Esophagus muscularis mucosa (tissue), 4 donors: Measurements from ENCODE around the gene CCR5.
"Not testable (repeated sequence)": the region's sequence is repeated elsewhere in the genome, so short reads cannot be mapped to it uniquely, and the experiment has no call there.

Experiments
- EP300 ChIP-seq: sonication (generic); formaldehyde crosslinking; IDR thresholded peaks from one replicate; pipeline ENCODE4 v1.6.1; 2017; ENCODE audit warnings: antibody characterized with exemption
- POLR2A ChIP-seq: fragments of 450-650 bp; IDR thresholded peaks from one replicate; pipeline ENCODE4 v1.6.1; 2017; ENCODE audit warnings: antibody characterized with exemption, moderate library complexity, mild to moderate bottlenecking, low read depth
- POLR2AphosphoS5 ChIP-seq, 2 donors: sonication (generic); formaldehyde crosslinking; IDR thresholded peaks; one replicate each; pipeline ENCODE4 v1.6.1; 2017; ENCODE audit warnings: antibody characterized with exemption in 2 of 2
- TF ChIP-seq, protein P1 (sequence below), 3 experiments: fragments of 200-600 bp in 2 of 3; fragments of 450-650 bp in 1 of 3; sonication (generic) in 2 of 3; IDR thresholded peaks; one replicate each; pipeline ENCODE4 v1.5.1; 2017 to 2019; ENCODE audit warnings: antibody characterized with exemption in 3 of 3, mild to moderate bottlenecking in 2 of 3, moderate library complexity in 1 of 3

DNA sequence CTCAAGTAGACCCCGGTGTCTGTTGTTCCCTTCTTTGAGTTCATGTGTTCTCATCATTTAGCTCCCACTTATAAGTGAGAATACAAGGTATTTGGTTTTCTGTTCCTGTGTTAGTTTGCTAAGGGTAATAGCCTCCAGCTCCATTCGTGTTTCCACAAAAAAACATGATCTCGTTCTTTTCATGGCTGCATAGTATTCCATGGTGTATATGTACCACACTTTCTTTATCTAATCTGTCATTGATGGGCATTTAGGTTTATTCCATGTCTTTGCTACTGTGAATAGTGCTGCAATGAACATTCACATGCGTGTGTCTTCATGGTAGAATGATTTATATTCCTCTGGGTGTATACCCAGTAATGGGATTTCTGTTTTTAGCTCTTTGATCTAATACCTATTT is 32.2 kb downstream of the CCR5 start:
- TF ChIP-seq, protein P1, sequence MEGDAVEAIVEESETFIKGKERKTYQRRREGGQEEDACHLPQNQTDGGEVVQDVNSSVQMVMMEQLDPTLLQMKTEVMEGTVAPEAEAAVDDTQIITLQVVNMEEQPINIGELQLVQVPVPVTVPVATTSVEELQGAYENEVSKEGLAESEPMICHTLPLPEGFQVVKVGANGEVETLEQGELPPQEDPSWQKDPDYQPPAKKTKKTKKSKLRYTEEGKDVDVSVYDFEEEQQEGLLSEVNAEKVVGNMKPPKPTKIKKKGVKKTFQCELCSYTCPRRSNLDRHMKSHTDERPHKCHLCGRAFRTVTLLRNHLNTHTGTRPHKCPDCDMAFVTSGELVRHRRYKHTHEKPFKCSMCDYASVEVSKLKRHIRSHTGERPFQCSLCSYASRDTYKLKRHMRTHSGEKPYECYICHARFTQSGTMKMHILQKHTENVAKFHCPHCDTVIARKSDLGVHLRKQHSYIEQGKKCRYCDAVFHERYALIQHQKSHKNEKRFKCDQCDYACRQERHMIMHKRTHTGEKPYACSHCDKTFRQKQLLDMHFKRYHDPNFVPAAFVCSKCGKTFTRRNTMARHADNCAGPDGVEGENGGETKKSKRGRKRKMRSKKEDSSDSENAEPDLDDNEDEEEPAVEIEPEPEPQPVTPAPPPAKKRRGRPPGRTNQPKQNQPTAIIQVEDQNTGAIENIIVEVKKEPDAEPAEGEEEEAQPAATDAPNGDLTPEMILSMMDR (IDR thresholded peaks at IDR 0.05) = not testable (repeated sequence)
- TF ChIP-seq POLR2A; POLR2AphosphoS5 (IDR thresholded peaks at IDR 0.05); EP300: not testable (repeated sequence)
